Keratinocyte (primary cell): ENCODE data around the gene MXRA7.

Source experiments
- EZH2 ChIP-seq: IDR thresholded peaks from one replicate; pipeline ENCODE4 v1.6.1; 2012; ENCODE audit warnings: inconsistent platforms, mild to moderate bottlenecking, low read length, moderate library complexity
- TF ChIP-seq, protein P1 (sequence below), 3 experiments: IDR thresholded peaks in 1 of 3; conservative IDR thresholded peaks in 1 of 3; optimal IDR thresholded peaks in 1 of 3; 2 replicates in 2 of 3; 3 replicates in 1 of 3; pipeline versions ENCODE3 to v1.5.1; 2011; ENCODE audit warnings: low read length in 3 of 3, mild to moderate bottlenecking in 3 of 3, moderate library complexity in 2 of 3, control low read depth in 1 of 3, inconsistent platforms in 1 of 3; ENCODE audit not compliant: insufficient read depth in 2 of 3; ENCODE audit errors: extremely low read depth in 1 of 3

DNA sequence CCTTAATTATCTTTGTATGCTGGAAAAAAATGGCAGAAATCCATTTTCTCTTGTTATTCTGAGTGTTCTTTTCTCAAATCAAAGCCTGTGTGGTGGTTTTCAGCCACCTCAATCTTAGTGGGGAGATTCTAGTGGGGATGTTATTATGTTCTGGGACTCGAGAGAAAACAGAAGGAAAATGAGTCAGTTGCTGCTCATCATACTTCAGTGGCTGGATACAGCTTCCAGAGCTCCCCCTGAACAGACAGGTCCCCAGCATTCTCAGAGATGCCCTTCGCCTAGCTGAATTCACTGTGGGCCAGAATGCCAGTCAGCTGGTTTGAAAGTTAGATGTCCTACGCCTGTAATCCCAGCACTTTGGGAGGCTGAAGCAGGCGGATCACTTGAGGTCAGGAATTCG, 75.7 kb downstream of the MXRA7 start:
- TF ChIP-seq, protein P1, sequence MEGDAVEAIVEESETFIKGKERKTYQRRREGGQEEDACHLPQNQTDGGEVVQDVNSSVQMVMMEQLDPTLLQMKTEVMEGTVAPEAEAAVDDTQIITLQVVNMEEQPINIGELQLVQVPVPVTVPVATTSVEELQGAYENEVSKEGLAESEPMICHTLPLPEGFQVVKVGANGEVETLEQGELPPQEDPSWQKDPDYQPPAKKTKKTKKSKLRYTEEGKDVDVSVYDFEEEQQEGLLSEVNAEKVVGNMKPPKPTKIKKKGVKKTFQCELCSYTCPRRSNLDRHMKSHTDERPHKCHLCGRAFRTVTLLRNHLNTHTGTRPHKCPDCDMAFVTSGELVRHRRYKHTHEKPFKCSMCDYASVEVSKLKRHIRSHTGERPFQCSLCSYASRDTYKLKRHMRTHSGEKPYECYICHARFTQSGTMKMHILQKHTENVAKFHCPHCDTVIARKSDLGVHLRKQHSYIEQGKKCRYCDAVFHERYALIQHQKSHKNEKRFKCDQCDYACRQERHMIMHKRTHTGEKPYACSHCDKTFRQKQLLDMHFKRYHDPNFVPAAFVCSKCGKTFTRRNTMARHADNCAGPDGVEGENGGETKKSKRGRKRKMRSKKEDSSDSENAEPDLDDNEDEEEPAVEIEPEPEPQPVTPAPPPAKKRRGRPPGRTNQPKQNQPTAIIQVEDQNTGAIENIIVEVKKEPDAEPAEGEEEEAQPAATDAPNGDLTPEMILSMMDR (optimal IDR thresholded peaks at IDR 0.05 in 1 of 3, IDR thresholded peaks at IDR 0.05 in 1 of 3, conservative IDR thresholded peaks at IDR 0.05 in 1 of 3; ENCODE audit: extremely low read depth in 1 of 3, insufficient read depth in 2 of 3, low read length in 3 of 3): no peak
- TF ChIP-seq EZH2: no peak
